GM19395 (cell line): ENCODE results near the gene SPNS1.
"Not testable (repeated sequence)": the region's sequence is repeated elsewhere in the genome, so short reads cannot be mapped to it uniquely, and the experiment has no call there.

Experiments
- ATAC-seq: cut with Tn5 transposase; IDR thresholded peaks from one replicate; pipeline ENCODE4 v1.9.1; 2021; ENCODE audit warnings: mild to moderate bottlenecking, moderate library complexity; ENCODE audit not compliant: unreplicated experiment

SPNS1 gene

GRCh38 chr16:28974437-28975157 is at the start of gene SPNS1:
Gene SPNS1 (plus strand): TSS chr16:28974778. CDS start chr16:28975152, 374 bp downstream.
- peak; percentile 88 for ATAC-seq

- peak; percentile 26 for ATAC-seq
These were observed 49.0 kb upstream of the SPNS1 start for GRCh38 chr16:28925386-28926228.

GRCh38 chr16:28926284-28926683 is 48.3 kb upstream of the SPNS1 start:
- not testable (repeated sequence) for ATAC-seq

- ATAC-seq: no peak
These were observed 46.8 kb upstream of the SPNS1 start for GRCh38 chr16:28927815-28928214.

GRCh38 chr16:28930203-28930602 is 44.4 kb upstream of the SPNS1 start:
- no peak for ATAC-seq

GRCh38 chr16:28930652-28931051 is 43.9 kb upstream of the SPNS1 start:
- ATAC-seq: no peak

- ATAC-seq: no peak
These were observed 42.8 kb upstream of the SPNS1 start, which contains the start of gene CD19 for GRCh38 chr16:28931801-28932225. Gene CD19 (plus strand): TSS chr16:28931971. CDS start chr16:28932001, 30 bp downstream.

GRCh38 chr16:28932339-28933141 is 42.0 kb upstream of the SPNS1 start:
- no peak for ATAC-seq

- ATAC-seq: no peak
These were observed 41.4 kb upstream of the SPNS1 start for GRCh38 chr16:28933171-28933570.

- no peak for ATAC-seq
These were observed 39.2 kb upstream of the SPNS1 start for GRCh38 chr16:28935346-28935745.

- ATAC-seq: peak; percentile 62
These were observed 38.4 kb upstream of the SPNS1 start for GRCh38 chr16:28935924-28936783.

- no peak for ATAC-seq
These were observed 37.8 kb upstream of the SPNS1 start for GRCh38 chr16:28936784-28937155.

- ATAC-seq: no peak
These were observed 37.2 kb upstream of the SPNS1 start for GRCh38 chr16:28937222-28937876.

- no peak for ATAC-seq
These were observed 35.9 kb upstream of the SPNS1 start for GRCh38 chr16:28938721-28939120.

GRCh38 chr16:28939825-28940224 is 34.8 kb upstream of the SPNS1 start:
- not testable (repeated sequence) for ATAC-seq

GRCh38 chr16:28943281-28943680 is 31.3 kb upstream of the SPNS1 start:
- ATAC-seq: no peak

- ATAC-seq: no peak
These were observed 27.9 kb upstream of the SPNS1 start for GRCh38 chr16:28946681-28947080.

GRCh38 chr16:28950648-28951409 is 23.7 kb upstream of the SPNS1 start, which contains the start of gene NFATC2IP:
Gene NFATC2IP (plus strand): TSS chr16:28950937. CDS start chr16:28951012, 75 bp downstream.
- ATAC-seq: peak; percentile 97
